NCI-H2029 (cell line): ENCODE results near the gene ZNF512.
A peak's percentile ranks its signal among the peaks of the same experiment; 100 is the strongest.
"Not testable (repeated sequence)": the region's sequence is repeated elsewhere in the genome, so short reads cannot be mapped to it uniquely, and the experiment has no call there.

Experiments used
- DNase-seq: peaks from one replicate; lab custom pipeline; 2025; lab: John Stamatoyannopoulos, UW

Gene ZNF512

DNA sequence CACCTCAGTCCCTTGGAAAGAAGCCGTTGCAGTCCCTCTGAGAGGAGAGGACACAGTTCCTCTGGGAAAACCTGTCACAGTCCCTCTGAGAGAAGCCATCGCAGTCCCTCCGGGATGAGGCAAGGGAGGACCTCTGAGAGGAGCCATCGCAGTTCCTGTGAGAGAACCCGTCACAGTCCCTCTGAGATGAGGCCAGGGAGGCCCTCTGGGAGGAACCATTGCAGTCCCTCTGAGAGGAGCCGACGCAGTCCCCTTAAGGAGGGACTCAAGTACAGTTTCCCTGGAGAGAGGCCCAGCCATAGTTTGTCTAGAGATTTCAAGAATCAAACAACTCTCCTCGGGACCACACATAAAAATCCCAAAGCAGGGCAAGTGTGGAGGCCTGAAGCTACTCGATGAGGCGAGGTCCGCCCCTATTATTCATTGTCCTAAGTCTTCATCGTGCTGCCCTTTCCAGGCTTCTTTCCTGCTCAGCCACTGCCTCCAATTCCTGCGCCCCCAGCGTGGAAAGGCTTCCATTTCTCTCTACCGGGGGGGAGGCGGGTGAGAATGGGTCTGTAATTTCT is 630 bp upstream of the ZNF512 start:
- DNase-seq, result no peak

DNA sequence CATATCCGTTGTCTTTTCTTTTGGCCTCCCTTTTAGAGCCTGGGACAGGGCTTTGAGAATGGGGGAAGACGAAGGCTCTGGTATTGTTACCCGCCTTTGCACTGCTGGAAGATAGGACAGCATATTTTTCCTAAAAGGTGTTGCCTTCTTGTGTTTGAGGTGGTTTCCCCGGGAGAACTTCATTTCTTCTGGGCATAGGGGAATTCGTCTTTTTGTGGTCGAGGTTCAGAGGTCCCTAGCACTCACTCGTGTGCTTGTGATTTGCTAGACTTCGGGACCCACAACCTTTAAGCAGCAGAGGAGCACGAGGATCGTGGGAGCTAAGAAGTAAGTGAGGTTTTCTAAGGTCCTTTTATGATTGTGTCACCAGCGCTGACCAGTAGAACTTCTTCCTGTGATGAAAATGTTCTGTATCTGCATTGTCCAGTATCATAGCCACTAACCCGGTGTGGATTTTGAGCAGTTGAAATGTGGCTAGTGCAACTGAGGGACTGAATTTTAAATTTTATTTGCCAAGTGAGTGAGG is 611 bp downstream of the ZNF512 start:
- no peak for DNase-seq

DNA sequence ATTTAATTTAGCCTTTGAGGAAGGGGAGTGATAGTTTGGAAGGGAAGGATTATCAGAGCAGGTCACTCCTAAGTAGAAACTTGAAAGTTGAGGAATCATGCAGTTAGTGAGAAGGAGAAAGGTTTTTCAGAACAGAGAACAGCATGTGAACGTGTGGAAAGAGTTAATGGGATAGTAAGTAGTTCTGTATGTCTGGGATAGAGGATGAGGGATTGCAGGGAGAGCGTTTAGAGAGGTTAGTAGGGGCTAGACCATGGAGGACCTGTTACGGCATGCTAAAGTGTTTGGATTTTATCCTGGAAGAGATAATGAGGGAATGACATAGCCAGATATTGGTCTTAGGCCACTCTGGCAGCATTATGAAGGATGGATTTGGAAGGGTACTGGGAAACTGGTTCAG is 1.8 kb downstream of the ZNF512 start:
- no peak for DNase-seq

DNA sequence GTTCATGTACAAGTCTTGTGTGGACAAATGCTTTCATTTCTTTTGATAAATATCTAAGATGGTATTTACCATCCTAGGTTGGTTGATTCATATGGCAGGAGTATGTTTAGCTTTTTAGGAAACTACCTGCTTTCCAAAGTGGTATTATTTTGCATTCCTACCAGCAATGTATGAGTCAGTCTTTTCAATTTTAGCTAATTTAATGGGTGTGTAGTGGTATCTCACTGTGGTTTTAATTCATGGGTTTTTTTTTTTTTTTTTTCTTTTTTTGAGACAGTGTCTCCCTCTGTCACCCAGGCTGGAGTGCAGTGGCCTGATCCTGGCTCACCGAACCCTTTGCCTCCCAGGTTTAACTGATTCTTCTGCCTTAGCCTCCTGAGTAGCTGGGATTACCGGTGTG is 4.2 kb downstream of the ZNF512 start:
- DNase-seq, result no peak

DNA sequence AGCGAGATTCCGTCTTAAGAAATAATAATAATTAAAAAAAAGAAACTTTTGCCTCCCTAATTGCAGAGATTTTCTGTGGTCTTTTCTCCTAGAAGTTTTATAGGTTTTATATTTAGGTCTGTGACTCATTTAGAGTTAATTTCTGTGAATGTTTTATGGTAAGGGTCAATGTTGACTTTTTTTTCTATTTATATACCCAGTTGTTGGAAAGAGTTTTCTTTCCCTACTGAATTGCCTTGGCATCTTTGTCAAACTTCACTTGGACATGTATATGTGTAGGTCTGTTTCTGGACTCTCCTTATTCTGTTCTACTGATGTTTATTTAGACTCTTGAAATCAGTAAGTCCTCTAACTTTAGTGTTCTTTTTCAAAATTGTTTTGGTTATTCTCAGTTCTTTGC is 5.5 kb downstream of the ZNF512 start:
- DNase-seq, result no peak

DNA sequence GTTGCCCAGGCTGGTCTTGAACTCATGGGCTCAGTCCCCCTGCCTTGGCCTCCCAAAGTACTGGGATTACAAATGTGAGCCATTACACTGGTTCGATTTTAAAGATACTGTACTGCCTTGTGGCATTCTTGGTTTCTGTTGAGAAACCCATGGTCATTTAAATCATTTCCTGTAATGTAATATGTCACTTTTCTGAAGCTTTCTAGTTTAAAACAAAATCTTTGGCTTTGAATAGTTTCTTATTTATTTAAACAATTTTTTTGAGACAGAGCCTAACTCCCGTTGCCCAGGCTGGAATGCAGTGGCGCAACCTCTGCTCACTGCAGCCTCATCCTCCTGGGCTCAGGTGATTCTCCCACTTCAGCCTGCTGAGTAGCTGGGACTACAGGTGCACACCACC is 8.9 kb downstream of the ZNF512 start:
- DNase-seq, result no peak

DNA sequence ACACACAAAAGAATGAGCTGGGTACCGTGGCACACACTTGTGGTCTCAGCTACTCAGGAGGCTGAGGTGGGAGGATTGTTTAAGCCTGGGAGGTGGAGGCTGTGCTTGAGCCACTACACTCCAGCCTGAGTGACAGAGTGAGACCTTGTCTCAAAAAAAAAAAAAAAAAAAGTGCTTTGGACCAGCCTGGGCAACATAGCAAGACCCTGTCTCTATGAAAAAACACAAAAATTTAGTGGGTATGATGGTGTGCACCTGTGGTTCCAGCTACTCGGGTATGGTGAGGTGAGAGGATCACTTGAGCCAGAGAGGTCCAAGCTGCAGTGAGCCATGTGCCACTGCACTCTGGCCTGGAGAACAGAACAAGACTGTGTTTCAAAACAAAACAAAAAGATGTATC is 10.4 kb downstream of the ZNF512 start:
- no peak for DNase-seq

DNA sequence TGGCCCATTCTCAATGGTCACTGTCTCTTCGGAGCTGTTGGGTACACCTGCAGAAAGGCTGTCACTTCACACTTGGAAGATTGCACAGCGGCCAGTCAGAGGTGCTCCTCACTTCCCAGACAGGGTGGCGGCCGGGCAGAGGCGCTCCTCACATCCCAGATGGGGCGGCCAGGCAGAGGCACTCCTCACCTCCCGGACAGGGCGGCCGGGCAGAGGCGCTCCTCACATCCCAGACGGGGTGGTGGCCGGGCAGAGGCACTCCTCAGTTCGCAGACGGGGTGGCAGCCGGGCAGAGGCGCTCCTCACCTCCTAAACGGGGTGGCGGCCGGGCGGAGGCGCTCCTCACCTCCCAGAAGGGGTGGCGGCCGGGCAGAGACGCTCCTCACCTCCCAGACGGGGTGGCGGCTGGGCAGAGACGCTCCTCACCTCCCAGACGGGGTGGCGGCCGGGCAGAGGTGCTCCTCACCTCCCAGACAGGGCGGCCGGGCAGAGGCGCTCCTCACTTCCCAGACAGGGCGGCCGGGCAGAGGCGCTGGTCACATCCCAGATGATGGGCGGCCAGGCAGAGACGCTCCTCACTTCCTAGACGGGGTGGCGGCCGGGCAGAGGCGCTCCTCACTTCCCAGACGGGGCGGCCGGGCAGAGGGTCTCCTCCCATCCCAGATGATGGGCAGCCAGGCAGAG is 11.3 kb downstream of the ZNF512 start:
- not testable (repeated sequence) for DNase-seq

DNA sequence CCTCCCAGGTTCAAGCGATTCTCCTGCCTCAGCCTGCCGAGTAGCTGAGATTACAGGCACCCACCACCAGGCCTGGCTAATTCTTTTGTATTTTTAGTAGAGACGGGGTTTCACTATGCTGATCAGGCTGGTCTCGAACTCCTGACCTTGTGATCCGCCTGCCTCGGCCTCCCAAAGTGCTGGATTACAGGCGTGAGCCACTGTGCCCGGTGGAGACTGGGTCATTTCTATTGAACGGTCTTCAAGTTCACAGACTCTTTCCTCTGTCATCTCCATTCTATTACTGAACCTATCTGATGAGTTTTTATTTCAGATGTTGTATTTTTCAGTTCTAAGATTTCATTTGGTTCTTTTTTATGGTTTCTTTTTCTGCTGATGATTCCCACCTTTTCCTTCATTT is 12.6 kb downstream of the ZNF512 start:
- not testable (repeated sequence) for DNase-seq

DNA sequence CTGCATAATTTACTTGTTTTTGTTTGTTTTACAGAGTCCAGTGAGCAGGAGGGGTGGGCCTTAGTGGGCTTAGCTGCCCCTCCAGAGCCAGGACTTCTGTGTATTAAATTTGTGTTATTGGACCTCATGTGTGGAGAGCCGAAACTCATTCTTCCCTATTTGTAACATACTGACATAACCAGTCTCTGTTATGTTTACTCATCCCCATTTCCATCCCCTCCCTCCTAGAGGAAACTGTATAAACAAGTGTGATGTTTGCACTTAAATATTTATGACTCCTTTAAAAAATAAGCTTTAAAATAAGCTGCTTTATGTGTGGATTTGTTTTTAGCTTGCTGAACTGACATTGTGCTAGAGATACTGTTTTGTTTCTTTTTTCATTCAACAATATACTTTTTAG is 13.8 kb downstream of the ZNF512 start:
- DNase-seq, result no peak

DNA sequence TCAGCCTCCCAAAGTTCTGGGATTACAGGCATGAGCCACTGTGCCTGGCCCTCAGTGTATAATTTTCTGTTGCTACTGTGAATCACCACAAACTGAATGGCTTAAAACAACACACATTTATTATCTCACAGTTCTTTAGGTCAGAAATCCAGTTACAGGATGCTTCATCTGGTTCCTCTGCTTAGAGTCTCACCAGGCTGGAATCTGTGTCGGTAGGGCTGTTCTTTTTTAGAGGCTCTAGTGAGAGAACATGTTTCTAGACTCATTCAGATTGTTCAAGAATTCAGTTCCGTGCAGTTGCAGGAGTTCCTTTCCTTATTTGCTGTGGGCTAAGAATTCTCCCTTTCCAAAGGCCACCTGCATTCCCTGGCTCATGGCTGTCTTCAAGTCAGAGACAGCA is 23.8 kb downstream of the ZNF512 start:
- no peak for DNase-seq

DNA sequence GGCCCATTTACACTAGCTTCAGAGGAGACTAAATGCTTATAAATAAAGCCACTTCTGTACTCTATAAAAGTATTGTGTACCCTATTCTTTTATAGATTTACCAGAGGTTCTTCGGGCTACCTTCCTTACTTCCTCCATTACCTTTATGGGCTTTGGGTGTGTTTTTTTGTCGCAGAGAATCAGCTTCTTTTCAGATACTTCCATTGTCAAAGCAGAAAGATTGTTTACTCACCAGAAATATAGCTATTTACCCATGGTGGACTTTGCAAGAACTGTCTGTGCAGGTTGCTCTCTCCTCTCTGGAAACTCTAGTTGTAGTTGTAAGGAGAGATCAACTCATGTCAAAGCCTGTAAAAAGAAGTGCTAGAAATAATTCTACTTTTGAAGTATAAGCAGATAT is 31.1 kb downstream of the ZNF512 start:
- no peak for DNase-seq

DNA sequence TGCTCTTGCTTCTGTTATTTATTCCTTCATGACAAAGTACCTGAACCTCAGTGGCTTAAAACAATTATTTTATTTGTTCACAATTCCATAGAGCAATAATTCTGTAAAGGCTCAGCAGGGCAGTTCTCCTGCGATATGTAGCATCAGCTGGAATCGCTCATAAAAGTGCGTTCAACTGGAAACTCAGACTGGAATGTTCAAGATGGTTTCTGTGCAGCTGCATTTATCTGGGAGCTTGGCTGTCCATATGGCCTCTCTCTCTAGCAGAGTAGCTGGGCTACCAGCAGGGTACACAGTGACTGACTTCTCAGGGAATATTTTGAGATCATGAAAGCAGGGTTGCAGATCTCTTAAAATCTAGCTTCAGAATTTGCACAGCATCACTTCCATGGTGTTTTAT is 32.5 kb downstream of the ZNF512 start:
- DNase-seq, result no peak

DNA sequence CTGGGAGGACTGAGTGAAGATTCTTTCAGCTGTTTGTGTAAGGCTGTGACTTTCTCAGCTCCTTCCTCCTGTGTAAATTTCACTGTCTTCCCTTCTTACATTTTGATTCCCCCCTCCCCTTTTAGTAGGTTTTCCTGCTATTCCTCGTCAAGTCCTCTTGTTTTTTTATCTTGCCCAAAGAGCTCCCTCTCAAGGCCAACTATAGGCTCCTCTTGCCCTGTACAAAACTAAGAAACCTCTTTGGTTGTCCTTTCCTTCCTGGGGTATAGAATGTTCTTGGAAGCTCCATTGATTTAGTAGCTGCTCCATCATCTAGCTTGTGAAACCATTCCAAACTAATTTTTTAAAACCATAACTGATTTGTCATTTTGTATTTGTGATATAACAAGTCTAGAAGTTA is 38.7 kb downstream of the ZNF512 start:
- DNase-seq, result no peak

DNA sequence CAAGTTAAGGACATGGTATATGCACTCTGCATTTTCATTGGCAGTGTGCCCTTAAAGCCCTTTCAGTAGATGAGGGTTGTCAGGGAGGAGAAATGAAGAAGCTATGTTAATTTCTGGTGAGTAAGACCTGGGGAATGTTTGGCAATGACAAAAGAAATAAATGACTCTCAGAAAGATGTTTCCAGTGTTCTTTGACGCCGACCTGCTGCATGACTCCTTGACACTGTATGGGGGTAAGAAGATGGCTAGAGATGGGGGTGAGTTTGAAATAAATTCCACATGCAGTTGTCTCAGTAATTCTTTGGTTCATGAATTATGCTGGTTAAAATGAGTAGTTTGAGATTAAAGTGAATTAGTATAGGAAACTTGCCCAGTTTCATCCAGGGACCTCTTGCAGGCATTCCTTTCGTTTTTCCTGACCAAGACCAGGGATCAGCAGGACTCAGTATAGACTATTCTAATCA is 40.1 kb downstream of the ZNF512 start:
- no peak for DNase-seq

DNA sequence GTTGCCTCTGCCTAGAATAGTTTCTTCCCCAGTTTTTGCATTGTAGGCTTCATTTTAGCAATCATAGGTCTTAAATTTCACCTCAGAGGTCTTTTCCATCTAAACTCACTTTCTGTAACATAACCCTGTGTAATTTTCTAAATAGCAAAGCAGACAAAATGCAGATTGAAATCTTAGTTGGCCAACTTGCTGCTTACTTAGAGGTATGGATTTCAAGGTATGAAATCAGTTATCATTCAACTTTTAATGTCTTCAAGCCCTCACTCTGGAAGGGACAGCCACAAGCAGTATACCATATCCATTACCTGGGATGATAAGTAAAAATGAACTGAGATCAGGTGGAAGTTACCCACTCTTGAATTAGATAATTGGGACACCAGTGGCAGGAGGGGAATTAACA is 42.1 kb downstream of the ZNF512 start:
- no peak for DNase-seq

DNA sequence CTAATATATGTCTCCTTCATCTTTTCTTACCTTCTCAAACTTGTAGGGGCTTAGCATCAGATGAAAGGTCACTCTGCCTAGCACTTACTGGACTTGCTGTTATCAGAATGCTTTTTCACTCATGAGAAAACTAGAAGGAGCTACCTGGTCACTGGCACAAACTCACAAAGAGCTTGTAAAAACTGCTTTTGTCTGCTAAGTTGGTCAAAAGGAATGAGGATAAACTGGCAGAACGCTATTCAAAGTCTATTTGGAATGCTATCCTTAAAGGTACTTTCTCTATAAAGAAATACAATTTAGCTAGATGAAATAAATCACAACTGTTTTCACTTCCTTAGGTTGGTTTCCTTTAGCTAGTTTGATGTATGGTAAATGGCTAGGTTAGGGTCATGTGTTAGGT is 43.5 kb downstream of the ZNF512 start:
- DNase-seq, result not testable (repeated sequence)

DNA sequence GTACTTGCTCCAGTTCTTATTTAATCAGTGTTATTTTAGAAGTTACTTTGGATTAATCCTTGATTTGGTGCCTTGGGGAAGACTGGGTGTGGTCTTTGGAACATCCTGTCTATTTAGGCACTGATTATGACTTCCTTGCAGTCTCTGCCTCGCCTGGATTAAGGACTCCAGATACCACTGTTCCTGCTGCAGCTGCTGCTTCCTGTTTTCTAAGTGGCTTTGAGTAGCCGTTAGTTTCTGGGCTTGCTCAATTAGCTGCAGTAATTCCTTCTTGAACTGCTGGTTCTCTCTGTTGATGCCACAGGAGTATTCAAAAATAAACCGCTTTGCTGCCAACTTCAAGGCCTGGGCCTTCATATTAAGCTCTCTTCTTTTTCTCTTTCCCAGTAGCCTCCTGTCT is 44.1 kb downstream of the ZNF512 start:
- DNase-seq, result not testable (repeated sequence)

DNA sequence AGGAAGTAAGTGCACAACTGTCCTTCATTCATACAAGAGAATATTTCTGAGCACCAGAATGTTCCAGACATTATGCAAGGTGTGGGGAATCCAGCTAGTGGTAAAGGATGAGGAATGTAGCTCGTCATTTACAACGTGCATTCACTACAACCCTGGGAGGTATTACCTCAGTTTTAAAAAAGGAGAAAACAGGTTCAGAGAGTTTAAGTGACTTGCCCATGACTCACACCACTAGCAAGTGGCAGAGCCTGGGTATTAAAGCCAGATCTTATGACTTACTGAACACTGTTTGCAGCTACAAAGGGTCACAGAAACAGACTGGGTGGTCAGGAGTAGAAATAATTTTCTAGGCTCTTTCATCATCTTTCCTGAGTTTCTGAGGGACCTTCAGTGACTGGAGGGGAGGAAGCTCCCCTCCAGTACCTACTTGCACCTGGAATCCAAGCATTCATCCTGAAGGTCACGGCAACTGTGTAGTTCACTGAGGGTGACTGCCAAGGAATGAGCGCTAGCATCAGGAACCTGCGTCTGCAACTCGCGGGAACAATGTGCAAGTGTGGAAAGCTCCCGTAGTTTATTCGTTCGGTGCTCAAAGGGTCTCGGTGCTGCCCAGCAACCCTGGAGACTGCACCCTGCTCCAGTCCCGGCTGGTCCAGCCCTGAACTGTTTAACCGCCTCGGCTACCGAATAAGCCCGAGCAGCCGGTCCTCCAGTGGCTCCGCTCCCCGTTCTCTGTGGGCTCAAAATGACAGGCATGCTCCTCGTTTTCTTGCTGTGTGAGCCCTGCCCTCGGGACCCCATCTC is 45.3 kb downstream of the ZNF512 start:
- no peak for DNase-seq

DNA sequence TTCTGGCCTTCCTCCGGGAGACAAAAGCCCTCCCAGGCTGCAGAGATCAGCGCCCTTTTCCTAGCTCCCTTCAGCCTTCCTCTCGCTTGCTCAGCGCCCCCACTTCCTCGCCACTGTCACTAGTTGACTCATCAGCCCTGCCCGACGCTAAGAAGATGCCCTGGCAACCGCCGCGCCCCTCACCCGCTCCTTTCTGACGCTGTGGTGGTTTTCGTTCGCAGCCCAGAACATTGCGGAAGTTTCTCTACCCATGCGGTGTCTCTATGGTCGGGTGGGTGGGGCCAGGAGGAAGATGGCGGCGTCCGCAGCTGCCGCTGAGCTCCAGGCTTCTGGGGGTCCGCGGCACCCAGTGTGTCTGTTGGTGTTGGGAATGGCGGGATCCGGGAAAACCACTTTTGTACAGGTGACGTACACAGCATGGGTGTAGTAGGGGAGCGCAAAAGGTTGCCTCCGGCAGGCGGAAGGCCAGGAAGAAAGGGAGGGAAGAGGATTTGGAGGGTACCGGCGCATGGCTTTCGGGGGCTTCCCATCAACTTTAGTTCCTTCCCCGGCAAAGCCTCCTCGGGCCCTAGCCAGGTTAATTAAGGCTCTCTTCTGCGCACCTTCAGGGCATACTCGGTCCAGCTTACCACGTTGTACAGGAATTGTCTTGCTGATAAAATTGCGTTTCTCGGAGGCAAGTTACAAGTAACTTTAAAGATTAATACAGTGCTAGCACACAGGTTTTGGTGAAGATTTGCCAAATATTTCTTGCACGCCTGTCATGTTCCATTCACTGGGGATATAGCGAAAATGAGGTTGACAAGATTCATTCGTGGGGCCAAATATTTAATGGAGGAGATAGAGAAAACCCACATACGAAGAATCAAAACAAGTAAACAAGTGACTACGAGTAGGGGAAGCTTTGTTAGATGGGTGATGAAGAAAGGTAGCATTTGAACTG is 46.2 kb downstream of the ZNF512 start, which contains the start of the genes CCDC121 and GPN1:
Gene CCDC121 (minus strand): TSS at position 246 of the 943 bp plus-strand sequence. CDS start 1,213 bp downstream, outside the sequence.
Gene GPN1 (plus strand): TSS at position 284 of the 943 bp plus-strand sequence. CDS start 9 bp downstream, at position 293.
- peak; percentile 76 for DNase-seq

DNA sequence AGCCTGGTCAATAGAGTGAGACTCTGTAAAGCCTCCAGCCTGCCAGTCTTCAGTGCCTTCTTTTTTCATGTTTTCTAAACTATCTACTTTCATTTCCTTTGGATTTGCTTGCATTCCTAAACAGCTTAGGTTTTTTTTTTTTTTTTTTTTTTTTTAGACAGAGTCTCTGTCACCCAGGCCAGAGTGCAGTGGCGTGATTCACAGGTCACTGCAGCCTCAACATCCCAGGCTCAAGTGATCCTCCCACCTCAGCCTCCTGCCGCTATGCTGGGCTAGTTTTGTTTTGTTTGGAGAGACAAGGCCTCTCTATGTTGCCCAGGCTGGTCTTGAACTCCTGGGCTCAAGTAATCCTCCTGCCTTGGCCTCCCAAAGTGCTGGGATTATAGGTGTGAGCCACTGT is 47.4 kb downstream of the ZNF512 start:
- not testable (repeated sequence) for DNase-seq

DNA sequence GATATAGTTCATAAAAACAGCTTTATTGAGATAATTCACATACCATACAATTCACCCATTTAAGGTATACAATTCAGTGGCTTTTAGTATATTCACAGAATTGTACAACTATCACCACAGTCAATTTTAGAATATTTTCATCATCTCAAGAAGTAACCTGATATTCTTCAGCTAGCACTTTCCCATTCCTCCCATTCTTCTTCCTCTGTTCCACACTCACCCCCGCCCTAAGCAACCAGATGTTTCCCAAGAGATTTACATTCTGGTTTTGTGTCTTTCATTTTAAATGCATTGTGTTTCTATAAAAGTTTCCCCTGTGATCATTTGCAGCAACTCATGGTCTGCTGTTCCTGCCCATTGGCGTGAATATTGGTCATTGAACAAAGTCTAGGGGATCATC is 51.4 kb downstream of the ZNF512 start:
- no peak for DNase-seq
